Left lung (tissue), 10 donors: ENCODE measurements around the gene CCR9. TPM values are rescaled to one million over a fixed set of nuclear protein-coding genes. Genes with fewer than 3 reads are reported as not detected.

Experiments used
- ATAC-seq: fragments of 200-7000 bp; cut with Tn5 transposase; one replicate; pipeline ENCODE4 v1.9.1; 2020; ENCODE audit warnings: moderate library complexity
- DNase-seq, 4 donors: peaks; one replicate each; pipeline ENCODE4 v3.0.0-alpha.2; 2013 to 2020
- H3K27ac ChIP-seq, 2 donors: fragments of 200-600 bp; sonication (generic) in 1 of 2; one replicate each; pipeline versions ENCODE4 v1.5.0 to v1.8.0; 2020 to 2021
- H3K27me3 ChIP-seq, 2 donors: fragments of 200-600 bp; sonication (generic) in 1 of 2; one replicate each; pipeline versions ENCODE4 v1.5.0 to v1.8.0; 2020 to 2021
- H3K36me3 ChIP-seq, 2 donors: fragments of 200-600 bp; sonication (generic) in 1 of 2; one replicate each; pipeline versions ENCODE4 v1.5.0 to v1.8.0; 2020 to 2021
- H3K4me1 ChIP-seq, 2 donors: fragments of 200-600 bp; one replicate each; pipeline ENCODE4 v1.8.0; 2021
- H3K4me3 ChIP-seq, 2 donors: fragments of 200-600 bp; sonication (generic) in 1 of 2; one replicate each; pipeline versions ENCODE4 v1.5.0 to v1.8.0; 2020 to 2021; ENCODE audit warnings: mild to moderate bottlenecking in 1 of 2
- H3K9me3 ChIP-seq, 2 donors: fragments of 200-600 bp; sonication (generic) in 1 of 2; one replicate each; pipeline versions ENCODE4 v1.5.0 to v1.8.0; 2020 to 2021
- CTCF ChIP-seq, 2 donors: fragments of 200-600 bp; sonication (generic) in 1 of 2; IDR thresholded peaks; one replicate each; pipeline versions ENCODE4 v1.5.0 to v1.8.0; 2021; ENCODE audit warnings: antibody characterized with exemption in 2 of 2
- intact Hi-C, 2 donors: fragments of 100-400 bp; cut with DNase I; formaldehyde crosslinking; loops; one replicate each; pipeline versions ENCODE4 v1.11.2 to v1.14.2; 2022
- polyA plus RNA-seq, 6 donors: library from polyadenylated mRNA; unstranded; fragments of 120-200 nt; gene quantifications; one replicate each; pipeline ENCODE4 v1.2.1, GENCODE V29; 2013; ENCODE audit not compliant: insufficient read length in 6 of 6
- total RNA-seq, 2 donors: library from RNA; stranded (reverse); fragmentation: NEBNext Ultra II Directional; extraction: Animal tissue kit (Norgen Biotek cat#: 25700); gene quantifications; one replicate each; pipeline ENCODE4 v1.2.1, GENCODE V29; 2021
- donor health status: DM: no; HTN: yes; CAD: no.
- donor health status: DM: no; HTN: no; CAD: no.

The CCR9 gene
- total and polyA plus RNA-seq, 8 donors = 0.11 to 0.32 (median 0.20) TPM; not detected in 4

GRCh38 chr3:45944830-45945620, 58.7 kb downstream of the CCR9 start:
- Histone ChIP-seq H3K27ac (no peak overlapping the region), H3K9me3 (no peaks in the 10 kb centered on the region), H3K4me3 (no peak overlapping the region), H3K36me3 (peaks cover 0 to 60% of the 10 kb centered on the region in 2 donors), H3K4me1 (peaks cover 2 to 12% of the 10 kb centered on the region in 2 donors), H3K27me3 (no peaks in the 10 kb centered on the region)
- no peak for DNase-seq
- no peak for TF ChIP-seq CTCF (IDR thresholded peaks at IDR 0.05)
- intact Hi-C loops = no loop called here
- no peak for ATAC-seq

GRCh38 chr3:45946307-45946706, 60.0 kb downstream of the CCR9 start:
- no peak for DNase-seq
- peaks cover 0 to 72% of the 10 kb centered on the region in 2 donors for H3K36me3 ChIP-seq
- no peak for ATAC-seq

GRCh38 chr3:45946875-45947274, 60.5 kb downstream of the CCR9 start:
- Histone ChIP-seq H3K4me3 (no peak overlapping the region), H3K27ac (no peak overlapping the region), H3K36me3 (peaks cover 0 to 78% of the 10 kb centered on the region in 2 donors), H3K27me3 (no peaks in the 10 kb centered on the region), H3K4me1 (peaks cover 2 to 12% of the 10 kb centered on the region in 2 donors), H3K9me3 (no peaks in the 10 kb centered on the region)
- intact Hi-C loops = no loop called here
- ATAC-seq = no peak
- DNase-seq = no peak
- no peak for TF ChIP-seq CTCF (IDR thresholded peaks at IDR 0.05)

More at GRCh38 chr3:45946307-45946706, 60.0 kb downstream of the CCR9 start:
- Histone ChIP-seq H3K9me3 (no peaks in the 10 kb centered on the region), H3K4me1 (peaks cover 2 to 12% of the 10 kb centered on the region in 2 donors), H3K4me3 (no peak overlapping the region), H3K27me3 (no peaks in the 10 kb centered on the region), H3K27ac (no peak overlapping the region)
- intact Hi-C loops = no loop called here
- no peak for TF ChIP-seq CTCF (IDR thresholded peaks at IDR 0.05)

- H3K27ac ChIP-seq = no peak overlapping the region
- H3K9me3 ChIP-seq = no peaks in the 10 kb centered on the region
- ATAC-seq (no peak), DNase-seq (no peak)
- H3K4me3 ChIP-seq = peak overlapping the region in 1 of 2 donors; percentile 2
- no peak for TF ChIP-seq CTCF (IDR thresholded peaks at IDR 0.05)
- H3K4me1 ChIP-seq = peaks cover 2 to 7% of the 10 kb centered on the region in 2 donors
- H3K36me3 ChIP-seq = peaks cover 0 to 83% of the 10 kb centered on the region in 2 donors
- intact Hi-C loops = no loop called here
- H3K27me3 ChIP-seq = no peaks in the 10 kb centered on the region
Measured at GRCh38 chr3:45947361-45947760, 61.0 kb downstream of the CCR9 start.

GRCh38 chr3:45948311-45948781, 62.0 kb downstream of the CCR9 start:
- intact Hi-C loops = no loop called here
- Histone ChIP-seq H3K36me3 (peaks cover 0 to 86% of the 10 kb centered on the region in 2 donors), H3K9me3 (no peaks in the 10 kb centered on the region), H3K4me3 (no peak overlapping the region), H3K4me1 (peaks cover 0 to 2% of the 10 kb centered on the region in 2 donors), H3K27ac (no peak overlapping the region), H3K27me3 (no peaks in the 10 kb centered on the region)
- ATAC-seq = peak; percentile 37
- TF ChIP-seq CTCF (IDR thresholded peaks at IDR 0.05) = no peak
- peak in 1 of 4 donors; percentile 18 for DNase-seq
